Measurements from ENCODE around the gene ATP10B. TPM values are rescaled to one million over a fixed set of nuclear protein-coding genes. Genes with fewer than 3 reads are reported as not detected.
"Not testable (repeated sequence)": the region's sequence is repeated elsewhere in the genome, so short reads cannot be mapped to it uniquely, and the experiment has no call there.

ATP10B gene
- total and polyA plus RNA-seq, 10 of the 15 experiments (the other 5 are each of a cell fraction or from before 2014, with no cell fraction given) = not detected

DNA sequence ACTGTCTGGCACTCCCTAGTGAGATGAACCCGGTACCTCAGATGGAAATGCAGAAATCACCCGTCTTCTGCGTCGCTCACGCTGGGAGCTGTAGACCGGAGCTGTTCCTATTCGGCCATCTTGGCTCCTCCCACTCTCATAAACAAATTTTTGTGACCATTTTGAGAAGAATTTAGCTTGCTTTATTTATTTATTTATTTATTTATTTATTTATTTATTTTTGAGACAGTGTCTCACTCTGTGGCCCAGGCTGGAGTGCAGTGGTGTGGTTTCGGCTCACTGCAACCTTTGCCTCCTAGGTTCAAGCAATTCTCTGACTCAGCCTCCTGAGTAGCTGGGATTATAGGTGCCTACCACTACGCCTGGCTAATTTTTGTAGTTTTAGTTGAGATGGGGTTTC is 136.5 kb downstream of the ATP10B start:
- 72% methylated on average over 7 of the region's 9 CpGs for WGBS (ENCODE audit: insufficient coverage, insufficient replicate concordance, low lambda C conversion rate, missing lambda C conversion rate)
- intact Hi-C loops (cut with micrococcal nuclease; ENCODE audit: unreplicated experiment); ATAC-seq: not testable (repeated sequence)

DNA sequence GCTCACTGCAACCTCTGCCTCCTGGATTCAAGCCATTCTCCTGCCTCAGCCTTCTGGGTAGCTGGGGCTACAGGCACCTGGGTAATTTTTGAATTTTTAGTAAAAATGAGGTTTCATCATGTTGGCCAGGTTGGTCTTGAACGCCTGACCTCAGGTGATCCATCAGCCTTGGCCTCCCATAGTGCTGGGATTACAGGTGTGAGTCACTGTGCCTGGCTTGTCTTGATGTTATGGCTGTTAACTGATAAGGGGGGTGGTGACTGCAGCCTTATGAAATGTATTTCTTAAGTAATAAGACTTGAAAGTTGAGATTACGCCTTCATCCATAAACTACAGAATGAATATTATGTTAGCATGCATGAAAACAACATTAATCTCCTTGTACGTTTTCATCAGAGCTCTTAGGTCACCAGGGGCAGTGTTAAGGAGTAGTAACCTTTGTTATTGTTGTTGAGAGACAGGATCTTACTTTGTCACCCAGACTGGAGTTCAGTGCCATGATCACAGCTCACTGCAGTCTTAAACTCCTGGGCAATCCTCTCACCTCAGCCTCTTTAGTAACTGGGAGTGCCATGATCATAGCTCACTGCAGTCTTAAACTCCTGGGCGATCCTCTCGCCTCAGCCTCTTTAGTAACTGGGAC is 148.3 kb downstream of the ATP10B start:
- TF ChIP-seq ZNF217 (IDR thresholded peaks at IDR 0.05) = no peak
- TF ChIP-seq ZZZ3 (IDR thresholded peaks at IDR 0.05; ENCODE audit: control insufficient read depth, insufficient read length, low read depth) = no peak
- Histone ChIP-seq H4K20me1 (ENCODE audit: control insufficient read depth, insufficient read depth) (no peaks in the 10 kb centered on the region), H3K9ac (ENCODE audit: control insufficient read depth, insufficient read depth, low read length) (no peak overlapping the region), H3K27ac (ENCODE audit: control insufficient read depth, insufficient read depth) (no peak overlapping the region), H2AFZ (ENCODE audit: control insufficient read depth, low read depth, low read length) (no peak overlapping the region), H3K79me2 (ENCODE audit: control insufficient read depth, insufficient read depth, low read length) (no peaks in the 10 kb centered on the region), H3K4me2 (ENCODE audit: control insufficient read depth, insufficient read depth) (no peak overlapping the region), H3K4me1 (ENCODE audit: control insufficient read depth, insufficient read depth, low read length) (peaks cover 6% of the 10 kb centered on the region), H3K4me3 (no peak overlapping the region), H3K27me3 (replicated peaks in 1 of 2; ENCODE audit: control insufficient read depth in 2 of 2, insufficient read depth in 2 of 2, low read length in 1 of 2) (no peaks in the 10 kb centered on the region), H3K36me3 (ENCODE audit: control insufficient read depth in 2 of 2, insufficient read depth in 2 of 2, low read length in 1 of 2) (no peaks in the 10 kb centered on the region), H3K9me3 (replicated peaks; ENCODE audit: control insufficient read depth, insufficient read depth, low read length) (no peaks in the 10 kb centered on the region; the same call in 1 of the 3 replicates)
- ChIA-PET POLR2A (no interaction called here), RAD21 (ENCODE audit: unreplicated experiment) (interaction anchor here (0.7 to 0.9 kb wide), 2 partner anchors 140 to 843 kb away, joined by 3 read pairs; partner anchors contain the start of gene GABRB2), CTCF (interaction anchor here (0.7 kb wide), 1 partner anchor 23 kb away, joined by 3 read pairs; no protein-coding TSS in a partner anchor), SMC1A (ENCODE audit: uncharacterized antibody, unreplicated experiment) (interaction anchor here (1.0 to 1.4 kb wide), 5 partner anchors 12 to 143 kb away, joined by 3 to 4 read pairs (median 3); no protein-coding TSS in a partner anchor)
- intact Hi-C loops (cut with micrococcal nuclease; ENCODE audit: unreplicated experiment) (no loop called here), in situ Hi-C loops (cut with MboI) (no loop called here)
- FAIRE-seq (no peak), DNase-seq (ENCODE audit: low read depth, low spot score) (no peak), ATAC-seq (no peak)
- no TSS peak for BruUV-seq (replicated peaks)
- WGBS (ENCODE audit: insufficient coverage, insufficient replicate concordance, low lambda C conversion rate, missing lambda C conversion rate) = 36% methylated on average over 5 of the region's 5 CpGs

More for the DNA sequence above, 136.5 kb downstream of the ATP10B start:
- BruUV-seq (replicated peaks); H3K27ac ChIP-seq (ENCODE audit: control insufficient read depth, insufficient read depth); H3K4me2 ChIP-seq (ENCODE audit: control insufficient read depth, insufficient read depth); H3K27me3 ChIP-seq (replicated peaks in 1 of 2; ENCODE audit: control insufficient read depth in 2 of 2, insufficient read depth in 2 of 2, low read length in 1 of 2); POLR2A ChIA-PET; H3K9me3 ChIP-seq (replicated peaks; ENCODE audit: control insufficient read depth, insufficient read depth, low read length); H3K36me3 ChIP-seq (ENCODE audit: control insufficient read depth in 2 of 2, insufficient read depth in 2 of 2, low read length in 1 of 2); H2AFZ ChIP-seq (ENCODE audit: control insufficient read depth, low read depth, low read length); CTCF ChIA-PET; H4K20me1 ChIP-seq (ENCODE audit: control insufficient read depth, insufficient read depth); H3K4me3 ChIP-seq; H3K79me2 ChIP-seq (ENCODE audit: control insufficient read depth, insufficient read depth, low read length); SMC1A ChIA-PET (ENCODE audit: uncharacterized antibody, unreplicated experiment); DNase-seq (ENCODE audit: low read depth, low spot score); RAD21 ChIA-PET (ENCODE audit: unreplicated experiment); FAIRE-seq; H3K4me1 ChIP-seq (ENCODE audit: control insufficient read depth, insufficient read depth, low read length); in situ Hi-C loops (cut with MboI); H3K9ac ChIP-seq (ENCODE audit: control insufficient read depth, insufficient read depth, low read length): not testable (repeated sequence)

All from GM12878 (cell line).